Measurements from ENCODE around the gene ARHGAP15.

DNA sequence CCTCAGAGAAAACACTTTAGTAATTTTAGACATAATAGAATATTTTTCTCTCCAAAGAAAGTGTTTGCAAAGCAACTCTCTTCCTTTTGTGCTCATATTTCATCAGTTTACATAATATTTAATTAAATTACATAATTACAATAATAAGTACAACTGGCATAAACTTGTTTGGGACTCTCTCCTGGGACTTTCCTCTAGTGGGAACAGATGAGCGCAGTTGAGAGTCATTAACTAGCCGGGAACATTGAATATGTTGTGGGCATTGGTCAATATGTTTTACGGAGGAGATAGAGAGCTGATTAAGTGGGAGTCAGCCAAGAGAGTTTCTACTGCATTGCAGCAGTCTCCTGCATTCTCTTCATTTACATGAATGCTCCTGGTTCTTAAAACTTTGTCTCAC, 607.7 kb downstream of the ARHGAP15 start:
- no peak for TF ChIP-seq EZH2 (IDR thresholded peaks at IDR 0.05)
- no peak for TF ChIP-seq FOXP2 (optimal IDR thresholded peaks at IDR 0.05; ENCODE audit: control extremely low read depth, extremely low read length, insufficient read depth)
- TF ChIP-seq POLR2AphosphoS5 (IDR thresholded peaks at IDR 0.05; ENCODE audit: borderline replicate concordance, low read depth, low read length): no peak
